ENCODE results near the gene TTYH2.
"Not testable (repeated sequence)": the region's sequence is repeated elsewhere in the genome, so short reads cannot be mapped to it uniquely, and the experiment has no call there.

TTYH2 gene

DNA sequence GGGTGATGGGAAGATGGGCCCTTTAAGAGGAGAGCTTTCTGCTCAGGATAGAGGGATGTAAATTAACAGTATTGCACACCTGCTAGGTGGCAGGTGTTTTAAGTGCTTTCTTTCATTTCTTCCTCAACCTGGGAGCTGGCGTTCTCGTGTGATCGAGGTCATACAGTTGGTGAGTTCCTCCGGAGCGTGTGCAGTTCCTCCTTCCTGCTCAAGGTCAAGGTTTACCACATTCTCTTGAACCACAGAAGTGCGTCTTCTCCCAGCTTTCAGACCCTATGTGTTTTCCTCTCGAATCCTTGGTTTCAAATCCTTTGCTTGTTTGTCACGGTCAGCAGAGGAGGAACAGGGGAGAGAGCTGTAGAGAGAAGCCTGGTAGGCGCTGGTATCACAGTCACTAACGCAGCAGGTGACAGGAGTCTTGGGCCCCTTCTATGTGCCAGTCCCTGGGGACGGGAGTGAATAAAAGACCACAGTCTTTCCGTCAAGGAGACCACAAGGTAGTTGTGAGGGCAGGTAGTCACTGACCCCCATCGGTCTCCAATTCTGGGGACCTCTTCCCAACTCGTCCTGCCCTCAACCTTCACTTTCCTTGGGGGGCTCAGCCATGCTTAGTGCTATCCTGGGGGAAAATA, 61.5 kb downstream of the TTYH2 start:
- Histone ChIP-seq H3K36me3 (ENCODE audit: insufficient read depth, low read length) (no peaks in the 10 kb centered on the region), H3K4me1 (ENCODE audit: control insufficient read depth, insufficient read depth, low read length, unreplicated experiment) (peaks cover 6% of the 10 kb centered on the region), H3K79me2 (ENCODE audit: control insufficient read depth, insufficient read depth, low read length, unreplicated experiment) (no peaks in the 10 kb centered on the region), H3K27me3 (ENCODE audit: insufficient read depth, low read length) (peaks cover 63% of the 10 kb centered on the region), H2AFZ (ENCODE audit: low read length, unreplicated experiment) (no peak overlapping the region), H3K27ac (ENCODE audit: low read depth, low read length) (no peak overlapping the region), H3K4me3 (ENCODE audit: low read depth, low read length) (no peak overlapping the region)

- no peaks in the 10 kb centered on the region for H3K36me3 ChIP-seq (ENCODE audit: insufficient read depth, low read length)
- peaks cover 52% of the 10 kb centered on the region for H3K27me3 ChIP-seq (ENCODE audit: insufficient read depth, low read length)
- no peak overlapping the region for H2AFZ ChIP-seq (ENCODE audit: low read length, unreplicated experiment)
- H3K4me1 ChIP-seq (ENCODE audit: control insufficient read depth, insufficient read depth, low read length, unreplicated experiment) = peaks cover 6% of the 10 kb centered on the region
- no peaks in the 10 kb centered on the region for H3K79me2 ChIP-seq (ENCODE audit: control insufficient read depth, insufficient read depth, low read length, unreplicated experiment)
- no peak overlapping the region for H3K4me3 ChIP-seq (ENCODE audit: low read depth, low read length)
- H3K27ac ChIP-seq (ENCODE audit: low read depth, low read length) = no peak overlapping the region
Measured at GRCh38 chr17:74276051-74276476, 62.7 kb downstream of the TTYH2 start.

GRCh38 chr17:74276541-74277009, 63.2 kb downstream of the TTYH2 start:
- peaks cover 6% of the 10 kb centered on the region for H3K4me1 ChIP-seq (ENCODE audit: control insufficient read depth, insufficient read depth, low read length, unreplicated experiment)
- no peak overlapping the region for H2AFZ ChIP-seq (ENCODE audit: low read length, unreplicated experiment)
- no peak overlapping the region for H3K4me3 ChIP-seq (ENCODE audit: low read depth, low read length)
- H3K27me3 ChIP-seq (ENCODE audit: insufficient read depth, low read length) = peaks cover 47% of the 10 kb centered on the region
- H3K79me2 ChIP-seq (ENCODE audit: control insufficient read depth, insufficient read depth, low read length, unreplicated experiment) = no peaks in the 10 kb centered on the region
- H3K27ac ChIP-seq (ENCODE audit: low read depth, low read length) = no peak overlapping the region
- H3K36me3 ChIP-seq (ENCODE audit: insufficient read depth, low read length) = no peaks in the 10 kb centered on the region

GRCh38 chr17:74277935-74278334, 64.6 kb downstream of the TTYH2 start:
- H3K36me3 ChIP-seq (ENCODE audit: insufficient read depth, low read length) = no peaks in the 10 kb centered on the region
- H2AFZ ChIP-seq (ENCODE audit: low read length, unreplicated experiment) = no peak overlapping the region
- H3K27ac ChIP-seq (ENCODE audit: low read depth, low read length) = no peak overlapping the region
- peaks cover 35% of the 10 kb centered on the region for H3K27me3 ChIP-seq (ENCODE audit: insufficient read depth, low read length)
- no peak overlapping the region for H3K4me3 ChIP-seq (ENCODE audit: low read depth, low read length)
- peaks cover 2% of the 10 kb centered on the region for H3K4me1 ChIP-seq (ENCODE audit: control insufficient read depth, insufficient read depth, low read length, unreplicated experiment)
- H3K79me2 ChIP-seq (ENCODE audit: control insufficient read depth, insufficient read depth, low read length, unreplicated experiment) = no peaks in the 10 kb centered on the region

DNA sequence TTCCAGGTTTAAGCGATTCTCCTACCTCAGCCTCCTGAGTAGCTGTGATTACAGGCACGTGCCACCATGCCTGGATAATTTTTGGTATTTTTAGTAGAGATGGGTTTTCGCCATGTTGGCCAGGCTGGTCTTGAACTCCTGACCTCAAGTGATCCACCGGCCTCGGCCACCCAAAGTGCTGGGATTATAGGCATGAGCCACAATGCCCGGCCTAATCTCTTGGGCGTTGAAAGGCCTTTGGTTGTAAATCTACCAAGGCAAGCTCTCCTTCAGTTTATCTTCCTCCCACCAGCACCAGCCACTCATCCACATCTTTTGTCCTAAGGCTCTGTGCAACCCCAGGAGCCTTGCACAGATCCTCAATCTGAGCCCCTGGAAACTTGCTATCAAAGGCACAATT, 66.2 kb downstream of the TTYH2 start:
- H3K4me1 ChIP-seq (ENCODE audit: control insufficient read depth, insufficient read depth, low read length, unreplicated experiment); H3K36me3 ChIP-seq (ENCODE audit: insufficient read depth, low read length); H3K79me2 ChIP-seq (ENCODE audit: control insufficient read depth, insufficient read depth, low read length, unreplicated experiment); H2AFZ ChIP-seq (ENCODE audit: low read length, unreplicated experiment); H3K4me3 ChIP-seq (ENCODE audit: low read depth, low read length); H3K27ac ChIP-seq (ENCODE audit: low read depth, low read length): not testable (repeated sequence)
- H3K27me3 ChIP-seq (ENCODE audit: insufficient read depth, low read length) = peaks cover 19% of the 10 kb centered on the region

GRCh38 chr17:74280093-74280513, 66.7 kb downstream of the TTYH2 start:
- Histone ChIP-seq H3K4me1 (ENCODE audit: control insufficient read depth, insufficient read depth, low read length, unreplicated experiment) (no peaks in the 10 kb centered on the region), H3K27me3 (ENCODE audit: insufficient read depth, low read length) (peaks cover 19% of the 10 kb centered on the region)

DNA sequence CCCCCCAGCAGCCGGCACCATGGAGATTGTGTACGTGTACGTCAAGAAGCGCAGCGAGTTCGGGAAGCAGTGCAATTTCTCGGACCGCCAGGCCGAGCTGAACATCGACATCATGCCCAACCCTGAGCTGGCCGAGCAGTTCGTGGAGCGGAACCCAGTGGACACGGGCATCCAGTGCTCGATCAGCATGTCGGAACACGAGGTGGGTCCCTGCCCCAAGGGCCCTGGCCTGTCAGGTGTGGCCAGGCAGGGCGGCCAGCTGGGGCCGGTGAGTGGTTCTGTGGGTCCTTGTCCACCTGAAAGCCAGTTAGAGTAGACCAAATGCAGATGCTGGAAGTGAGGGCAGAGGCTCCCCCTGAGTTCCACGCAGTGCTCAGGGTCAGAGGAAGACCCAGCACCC, 68.4 kb downstream of the TTYH2 start:
- H3K36me3 ChIP-seq (ENCODE audit: insufficient read depth, low read length) = no peaks in the 10 kb centered on the region
- H2AFZ ChIP-seq (ENCODE audit: low read length, unreplicated experiment) = no peak overlapping the region
- H3K79me2 ChIP-seq (ENCODE audit: control insufficient read depth, insufficient read depth, low read length, unreplicated experiment) = no peaks in the 10 kb centered on the region
- H3K27ac ChIP-seq (ENCODE audit: low read depth, low read length) = no peak overlapping the region
- H3K4me1 ChIP-seq (ENCODE audit: control insufficient read depth, insufficient read depth, low read length, unreplicated experiment) = no peaks in the 10 kb centered on the region
- H3K27me3 ChIP-seq (ENCODE audit: insufficient read depth, low read length) = peaks cover 8% of the 10 kb centered on the region
- H3K4me3 ChIP-seq (ENCODE audit: low read depth, low read length) = no peak overlapping the region

More at GRCh38 chr17:74280093-74280513, 66.7 kb downstream of the TTYH2 start:
- Histone ChIP-seq H2AFZ (ENCODE audit: low read length, unreplicated experiment) (no peak overlapping the region), H3K36me3 (ENCODE audit: insufficient read depth, low read length) (no peaks in the 10 kb centered on the region), H3K79me2 (ENCODE audit: control insufficient read depth, insufficient read depth, low read length, unreplicated experiment) (no peaks in the 10 kb centered on the region), H3K27ac (ENCODE audit: low read depth, low read length) (no peak overlapping the region), H3K4me3 (ENCODE audit: low read depth, low read length) (no peak overlapping the region)

DNA sequence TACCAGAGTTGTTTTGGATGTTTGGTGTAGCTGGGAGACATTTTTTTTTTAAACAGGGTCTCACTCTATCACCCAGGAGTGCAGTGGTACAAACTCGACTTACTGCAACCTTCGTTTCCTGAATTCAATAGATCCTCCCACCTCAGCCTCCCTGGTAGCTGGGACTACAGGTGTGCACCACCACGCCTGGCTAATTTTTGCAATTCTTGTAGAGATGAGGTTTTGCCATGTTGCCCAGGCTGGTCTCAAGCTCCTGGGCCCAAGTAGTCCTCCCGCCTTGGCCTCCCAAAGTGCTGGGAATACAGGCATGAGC, 68.9 kb downstream of the TTYH2 start:
- H3K4me1 ChIP-seq (ENCODE audit: control insufficient read depth, insufficient read depth, low read length, unreplicated experiment); H2AFZ ChIP-seq (ENCODE audit: low read length, unreplicated experiment); H3K27ac ChIP-seq (ENCODE audit: low read depth, low read length); H3K79me2 ChIP-seq (ENCODE audit: control insufficient read depth, insufficient read depth, low read length, unreplicated experiment); H3K36me3 ChIP-seq (ENCODE audit: insufficient read depth, low read length); H3K4me3 ChIP-seq (ENCODE audit: low read depth, low read length); H3K27me3 ChIP-seq (ENCODE audit: insufficient read depth, low read length): not testable (repeated sequence)

GRCh38 chr17:74282587-74283370, 69.4 kb downstream of the TTYH2 start:
- Histone ChIP-seq H2AFZ (ENCODE audit: low read length, unreplicated experiment) (no peak overlapping the region), H3K27ac (ENCODE audit: low read depth, low read length) (no peak overlapping the region), H3K27me3 (ENCODE audit: insufficient read depth, low read length) (peaks cover 8% of the 10 kb centered on the region), H3K79me2 (ENCODE audit: control insufficient read depth, insufficient read depth, low read length, unreplicated experiment) (no peaks in the 10 kb centered on the region), H3K36me3 (ENCODE audit: insufficient read depth, low read length) (no peaks in the 10 kb centered on the region), H3K4me3 (ENCODE audit: low read depth, low read length) (no peak overlapping the region), H3K4me1 (ENCODE audit: control insufficient read depth, insufficient read depth, low read length, unreplicated experiment) (no peaks in the 10 kb centered on the region)

GRCh38 chr17:74283371-74283673, 70.0 kb downstream of the TTYH2 start:
- Histone ChIP-seq H2AFZ (ENCODE audit: low read length, unreplicated experiment) (no peak overlapping the region), H3K4me3 (ENCODE audit: low read depth, low read length) (no peak overlapping the region), H3K79me2 (ENCODE audit: control insufficient read depth, insufficient read depth, low read length, unreplicated experiment) (no peaks in the 10 kb centered on the region), H3K27me3 (ENCODE audit: insufficient read depth, low read length) (peaks cover 8% of the 10 kb centered on the region), H3K4me1 (ENCODE audit: control insufficient read depth, insufficient read depth, low read length, unreplicated experiment) (no peaks in the 10 kb centered on the region), H3K27ac (ENCODE audit: low read depth, low read length) (no peak overlapping the region), H3K36me3 (ENCODE audit: insufficient read depth, low read length) (no peaks in the 10 kb centered on the region)

- no peak overlapping the region for H3K27ac ChIP-seq (ENCODE audit: low read depth, low read length)
- H3K27me3 ChIP-seq (ENCODE audit: insufficient read depth, low read length) = peaks cover 8% of the 10 kb centered on the region
- no peak overlapping the region for H3K4me3 ChIP-seq (ENCODE audit: low read depth, low read length)
- H2AFZ ChIP-seq (ENCODE audit: low read length, unreplicated experiment) = no peak overlapping the region
- H3K4me1 ChIP-seq (ENCODE audit: control insufficient read depth, insufficient read depth, low read length, unreplicated experiment) = no peaks in the 10 kb centered on the region
- no peaks in the 10 kb centered on the region for H3K79me2 ChIP-seq (ENCODE audit: control insufficient read depth, insufficient read depth, low read length, unreplicated experiment)
- H3K36me3 ChIP-seq (ENCODE audit: insufficient read depth, low read length) = no peaks in the 10 kb centered on the region
Measured at GRCh38 chr17:74287031-74287602, 73.7 kb downstream of the TTYH2 start.
